Fibroblast of lung (primary cell): ENCODE data around the gene CCAR1.

ENCODE experiments used
- CTCF ChIP-seq, 2 donors: IDR thresholded peaks in 1 of 2; conservative IDR thresholded peaks in 1 of 2; 1 replicate in 1 of 2; 2 replicates in 1 of 2; pipeline ENCODE4 v1.5.1; 2011 to 2012; ENCODE audit warnings: low read length in 2 of 2, control low read depth in 1 of 2, inconsistent platforms in 1 of 2, low read depth in 1 of 2, mild to moderate bottlenecking in 1 of 2
- EZH2 ChIP-seq: IDR thresholded peaks from 2 replicates; pipeline ENCODE4 v1.5.1; 2012; ENCODE audit warnings: low read length, control low read depth, mild to moderate bottlenecking; ENCODE audit errors: missing control alignments

DNA sequence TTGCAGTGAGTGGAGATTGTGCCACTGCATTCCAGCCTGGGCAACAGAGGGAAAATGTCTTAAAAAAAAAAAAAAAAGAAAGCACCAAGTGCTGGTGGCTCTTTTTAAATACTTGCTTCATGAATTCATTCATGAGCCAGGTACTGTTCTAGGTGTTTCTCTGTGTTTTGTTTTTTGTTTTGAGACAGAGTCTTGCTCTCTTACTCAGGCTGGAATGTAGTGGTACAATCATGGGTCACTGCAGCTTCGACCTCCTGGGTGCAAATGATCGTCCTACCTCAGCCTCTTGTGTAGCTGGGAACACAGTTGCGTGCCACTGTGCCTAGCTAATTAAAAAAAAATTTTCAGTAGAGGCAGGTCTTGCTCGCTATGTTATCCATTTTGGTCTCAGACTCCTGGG, 111.6 kb downstream of the CCAR1 start:
- TF ChIP-seq CTCF (conservative IDR thresholded peaks at IDR 0.05 in 1 of 2, IDR thresholded peaks at IDR 0.05 in 1 of 2; ENCODE audit: low read depth in 1 of 2, low read length in 2 of 2) (no peak), EZH2 (no peak)
